Endothelial cell of umbilical vein (primary cell): ENCODE measurements around the gene PARVA. TPM values are rescaled to one million over a fixed set of nuclear protein-coding genes. Genes with fewer than 3 reads are reported as not detected.

ENCODE experiments used
- BruUV-seq: library from RNA; stranded (reverse); fragments of 400-500 nt; replicated peaks from 2 replicates; lab custom pipeline; 2021; lab: Mats Ljungman, UMichigan
- CTCF ChIA-PET: fragments of 300-600, 350-600 bp; sonication (Branson Sonifier 250); formaldehyde crosslinking; loops from one replicate; lab custom pipeline; 2021; ENCODE audit warnings: antibody characterized with exemption, inconsistent platforms; lab: Charles Lee
- POLR2A ChIA-PET: fragments of 300-600, 350-600 bp; sonication (Branson Sonifier 250); formaldehyde crosslinking; loops from one replicate; lab custom pipeline; 2021; ENCODE audit warnings: antibody characterized with exemption, inconsistent platforms; lab: Charles Lee
- DNase-seq: peaks from one replicate; pipeline ENCODE4 v3.0.0-alpha.2; 2011; ENCODE audit warnings: low read depth, low spot score
- FAIRE-seq: peaks from 2 replicates; lab custom pipeline; 2011; peaks lifted over from hg19 to GRCh38; lab: Jason Lieb, UNC
- H2AFZ ChIP-seq: 2 replicates; pipeline ENCODE4 v1.6.0; 2012; ENCODE audit warnings: low read depth, low read length, control low read depth, inconsistent platforms
- H3K27ac ChIP-seq: 2 replicates; pipeline ENCODE4 v1.5.1; 2011; ENCODE audit warnings: low read depth, mild to moderate bottlenecking, control low read depth, low read length, moderate library complexity; ENCODE audit not compliant: insufficient read depth
- H3K27me3 ChIP-seq, 2 experiments: 2 replicates each; pipeline versions ENCODE4 v1.6.0 to v1.6.1; 2011; ENCODE audit warnings: low read length in 2 of 2, mixed read lengths in 1 of 2; ENCODE audit not compliant: control insufficient read depth in 2 of 2, insufficient read depth in 2 of 2
- H3K36me3 ChIP-seq, 2 experiments: 2 replicates in 1 of 2; 3 replicates in 1 of 2; pipeline ENCODE4 v1.5.1; 2011; ENCODE audit warnings: low read length in 2 of 2, mild to moderate bottlenecking in 1 of 2, moderate library complexity in 1 of 2; ENCODE audit not compliant: control insufficient read depth in 2 of 2, insufficient read depth in 2 of 2; ENCODE audit errors: extremely low read depth in 1 of 2
- H3K4me1 ChIP-seq: 3 replicates; pipeline ENCODE4 v1.5.1; 2011; ENCODE audit warnings: mild to moderate bottlenecking, low read length; ENCODE audit not compliant: control insufficient read depth, insufficient read depth; ENCODE audit errors: extremely low read depth
- H3K4me2 ChIP-seq: 2 replicates; pipeline ENCODE4 v1.6.1; 2011; ENCODE audit warnings: low read length, control low read depth, mixed read lengths; ENCODE audit not compliant: insufficient read depth
- H3K4me3 ChIP-seq, 3 experiments: fragments of 200-600 bp in 1 of 3; sonication (generic), shearing (Covaris generic) in 1 of 3; replicated peaks in 1 of 3; 2 replicates each; pipeline ENCODE4 v1.5.1; 2011 to 2016; ENCODE audit warnings: control low read depth in 3 of 3, low read length in 3 of 3, mild to moderate bottlenecking in 2 of 3, inconsistent platforms in 1 of 3, low read depth in 1 of 3, moderate library complexity in 1 of 3; ENCODE audit not compliant: insufficient read depth in 1 of 3
- H3K79me2 ChIP-seq: 2 replicates; pipeline ENCODE4 v1.6.0; 2012; ENCODE audit warnings: low read length, inconsistent platforms; ENCODE audit not compliant: control insufficient read depth, insufficient read depth
- H3K9ac ChIP-seq: replicated peaks from 2 replicates; pipeline ENCODE3; 2011; ENCODE audit warnings: low read length, control low read depth; ENCODE audit not compliant: insufficient read depth; ENCODE audit errors: extremely low read depth
- H3K9me1 ChIP-seq: replicated peaks from 3 replicates; pipeline ENCODE4 v1.6.0; 2011; ENCODE audit warnings: mild to moderate bottlenecking, low read length; ENCODE audit not compliant: control insufficient read depth, insufficient read depth; ENCODE audit errors: extremely low read depth
- H3K9me3 ChIP-seq: replicated peaks from 2 replicates; pipeline ENCODE4 v1.5.1; 2012; ENCODE audit warnings: low read length, inconsistent platforms; ENCODE audit not compliant: control insufficient read depth, insufficient read depth
- H4K20me1 ChIP-seq: replicated peaks from 2 replicates; pipeline ENCODE3; 2011; ENCODE audit warnings: mild to moderate bottlenecking, low read length; ENCODE audit not compliant: control insufficient read depth, insufficient read depth; ENCODE audit errors: extremely low read depth
- EZH2 ChIP-seq: IDR thresholded peaks from 2 replicates; pipeline ENCODE4 v1.6.1; 2012; ENCODE audit warnings: borderline replicate concordance, low read depth, mild to moderate bottlenecking, moderate library complexity, low read length, inconsistent platforms; ENCODE audit not compliant: severe bottlenecking
- FOS ChIP-seq: IDR thresholded peaks from 2 replicates; pipeline ENCODE4 v1.6.1; 2011; ENCODE audit warnings: mild to moderate bottlenecking, low read length, moderate library complexity, borderline replicate concordance; ENCODE audit not compliant: insufficient read depth
- GATA2 ChIP-seq: IDR thresholded peaks from 2 replicates; pipeline ENCODE4 v1.7.0; 2011; ENCODE audit warnings: low read depth, mild to moderate bottlenecking, moderate library complexity, mixed read lengths, low read length; ENCODE audit not compliant: insufficient read length, insufficient read depth
- JUN ChIP-seq: IDR thresholded peaks from 2 replicates; pipeline ENCODE4 v1.6.1; 2011; ENCODE audit warnings: borderline replicate concordance, low read depth; ENCODE audit not compliant: insufficient read length, insufficient read depth
- MAX ChIP-seq: IDR thresholded peaks from 2 replicates; pipeline ENCODE4 v1.6.1; 2011; ENCODE audit not compliant: insufficient read depth, insufficient read length
- MYC ChIP-seq: IDR thresholded peaks from one replicate; pipeline ENCODE4 v1.6.1; 2011; ENCODE audit warnings: mild to moderate bottlenecking, low read depth, low read length
- POLR2A ChIP-seq: IDR thresholded peaks from 2 replicates; pipeline ENCODE4 v1.6.1; 2012; ENCODE audit warnings: low read depth, mild to moderate bottlenecking, control low read depth, low read length
- POLR2AphosphoS5 ChIP-seq: IDR thresholded peaks from 2 replicates; pipeline ENCODE4 v1.6.1; 2012; ENCODE audit warnings: low read depth, mild to moderate bottlenecking, control low read depth, low read length, moderate library complexity; ENCODE audit not compliant: insufficient read depth
- dilution Hi-C: fragments of 300-500 bp; cut with MboI; formaldehyde crosslinking; loops from one replicate; pipeline ENCODE4 v1.15.0; 2019; ENCODE audit warnings: low sequenced_read_pairs; ENCODE audit not compliant: extremely low pct_ligation_motif_present
- intact Hi-C: fragments of 100-400 bp; cut with micrococcal nuclease; formaldehyde crosslinking; loops from one replicate; pipeline ENCODE4 v1.10.0; 2022
- polyA plus RNA-seq, 4 experiments: library from polyadenylated mRNA; depleted of rRNA in 3 of 4; stranded (reverse) in 3 of 4; unstranded in 1 of 4; fragments of >200 nt; gene quantifications; 2 replicates each; pipeline versions ENCODE4 v1.2.1 to v1.2.3, GENCODE V29; 2011 to 2012; ENCODE audit warnings: missing spikeins in 1 of 4
- total RNA-seq: library from RNA; stranded (reverse); gene quantifications from 2 replicates; pipeline ENCODE4 v1.2.3, GENCODE V29; 2021
- TF ChIP-seq, protein P1 (sequence below), 2 donors: IDR thresholded peaks; 1 replicate in 1 of 2; 2 replicates in 1 of 2; pipeline ENCODE4 v1.5.1; 2011; ENCODE audit warnings: low read length in 2 of 2, mild to moderate bottlenecking in 2 of 2, moderate library complexity in 2 of 2, control low read depth in 1 of 2, inconsistent platforms in 1 of 2, low read depth in 1 of 2; ENCODE audit not compliant: insufficient read depth in 1 of 2; ENCODE audit errors: extremely low read depth in 1 of 2

The PARVA gene
- total and polyA plus RNA-seq, 2 donors (not counting 3 experiments of a cell fraction or from before 2014, with no cell fraction given), result 40.6 to 104 TPM

- Histone ChIP-seq H3K4me1 (peaks cover 4% of the 10 kb centered on the region), H3K4me3 (no peak overlapping the region), H3K9me1 (peaks cover 3% of the 10 kb centered on the region), H3K79me2 (peaks cover 15% of the 10 kb centered on the region), H3K27ac (no peak overlapping the region), H3K27me3 (no peaks in the 10 kb centered on the region), H3K4me2 (no peak overlapping the region), H3K36me3 (no peaks in the 10 kb centered on the region), H2AFZ (no peak overlapping the region), H4K20me1 (peaks cover 8% of the 10 kb centered on the region), H3K9ac (no peak overlapping the region), H3K9me3 (no peaks in the 10 kb centered on the region)
- no TSS peak for BruUV-seq
- POLR2A ChIA-PET, result no interaction called here
- intact Hi-C loops, result no loop called here
- dilution Hi-C loops, result no loop called here
- FAIRE-seq (no peak), DNase-seq (no peak)
- TF ChIP-seq FOS (no peak), MAX (no peak), GATA2 (no peak), EZH2 (no peak), JUN (no peak), POLR2AphosphoS5 (no peak)
- CTCF ChIA-PET, result interaction anchor here (0.9 to 2.3 kb wide), 2 partner anchors 9 to 12 kb away, joined by 3 to 7 read pairs; no protein-coding TSS in a partner anchor
Measured at GRCh38 chr11:12445001-12445400, 67.6 kb downstream of the PARVA start.

GRCh38 chr11:12446863-12447262, 69.5 kb downstream of the PARVA start:
- H3K27me3 ChIP-seq, result no peaks in the 10 kb centered on the region
- H3K4me3 ChIP-seq, result no peak overlapping the region
- H3K9ac ChIP-seq, result no peak overlapping the region
- peaks cover 3% of the 10 kb centered on the region for H3K9me1 ChIP-seq
- DNase-seq (no peak), FAIRE-seq (no peak)
- H3K4me1 ChIP-seq, result no peaks in the 10 kb centered on the region
- H3K27ac ChIP-seq, result no peak overlapping the region
- dilution Hi-C loops, result no loop called here
- POLR2A ChIA-PET, result no interaction called here
- TF ChIP-seq EZH2 (no peak), MYC (no peak), MAX (no peak), GATA2 (no peak), POLR2A (no peak), JUN (no peak), POLR2AphosphoS5 (no peak), FOS (no peak)
- TF ChIP-seq, protein P1, sequence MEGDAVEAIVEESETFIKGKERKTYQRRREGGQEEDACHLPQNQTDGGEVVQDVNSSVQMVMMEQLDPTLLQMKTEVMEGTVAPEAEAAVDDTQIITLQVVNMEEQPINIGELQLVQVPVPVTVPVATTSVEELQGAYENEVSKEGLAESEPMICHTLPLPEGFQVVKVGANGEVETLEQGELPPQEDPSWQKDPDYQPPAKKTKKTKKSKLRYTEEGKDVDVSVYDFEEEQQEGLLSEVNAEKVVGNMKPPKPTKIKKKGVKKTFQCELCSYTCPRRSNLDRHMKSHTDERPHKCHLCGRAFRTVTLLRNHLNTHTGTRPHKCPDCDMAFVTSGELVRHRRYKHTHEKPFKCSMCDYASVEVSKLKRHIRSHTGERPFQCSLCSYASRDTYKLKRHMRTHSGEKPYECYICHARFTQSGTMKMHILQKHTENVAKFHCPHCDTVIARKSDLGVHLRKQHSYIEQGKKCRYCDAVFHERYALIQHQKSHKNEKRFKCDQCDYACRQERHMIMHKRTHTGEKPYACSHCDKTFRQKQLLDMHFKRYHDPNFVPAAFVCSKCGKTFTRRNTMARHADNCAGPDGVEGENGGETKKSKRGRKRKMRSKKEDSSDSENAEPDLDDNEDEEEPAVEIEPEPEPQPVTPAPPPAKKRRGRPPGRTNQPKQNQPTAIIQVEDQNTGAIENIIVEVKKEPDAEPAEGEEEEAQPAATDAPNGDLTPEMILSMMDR (IDR thresholded peaks at IDR 0.05; ENCODE audit: extremely low read depth in 1 of 2, insufficient read depth in 1 of 2, low read depth in 1 of 2, low read length in 2 of 2), result no peak
- peaks cover 11% of the 10 kb centered on the region for H3K79me2 ChIP-seq
- CTCF ChIA-PET, result no interaction called here
- H3K9me3 ChIP-seq, result no peaks in the 10 kb centered on the region
- no peak overlapping the region for H2AFZ ChIP-seq
- peaks cover 8% of the 10 kb centered on the region for H4K20me1 ChIP-seq
- H3K36me3 ChIP-seq, result no peaks in the 10 kb centered on the region
- H3K4me2 ChIP-seq, result no peak overlapping the region
- no TSS peak for BruUV-seq
- intact Hi-C loops, result no loop called here
